HEK293 (cell line): ENCODE measurements around the gene DDRGK1.

Experiments
- KLF16 ChIP-seq: fragments of 450-650 bp; formaldehyde crosslinking; IDR thresholded peaks from 2 replicates; pipeline ENCODE4 v1.5.1; 2017; ENCODE audit warnings: missing biosample characterization, missing genetic modification characterization
- OVOL3 ChIP-seq: fragments of 450-650 bp; formaldehyde crosslinking; IDR thresholded peaks from 2 replicates; pipeline ENCODE4 v1.5.1; 2016; ENCODE audit warnings: missing biosample characterization, missing genetic modification characterization
- SP2 ChIP-seq: fragments of 450-650 bp; formaldehyde crosslinking; IDR thresholded peaks from 2 replicates; pipeline ENCODE4 v1.5.1; 2016; ENCODE audit warnings: missing biosample characterization, missing genetic modification characterization
- TCF7L2 ChIP-seq: IDR thresholded peaks from 2 replicates; pipeline ENCODE4 v1.6.1; 2011; ENCODE audit warnings: low read depth, mild to moderate bottlenecking, inconsistent platforms, low read length, moderate library complexity, borderline replicate concordance
- YY1 ChIP-seq: fragments of 450-650 bp; formaldehyde crosslinking; IDR thresholded peaks from 2 replicates; pipeline ENCODE4 v1.5.1; 2018; ENCODE audit warnings: missing biosample characterization, missing genetic modification characterization
- ZNF112 ChIP-seq: fragments of 450-650 bp; formaldehyde crosslinking; IDR thresholded peaks from 2 replicates; pipeline ENCODE4 v1.5.0; 2017; ENCODE audit warnings: missing biosample characterization, missing genetic modification characterization
- ZNF223 ChIP-seq: fragments of 450-650 bp; formaldehyde crosslinking; IDR thresholded peaks from 2 replicates; pipeline ENCODE4 v1.5.1; 2016; ENCODE audit warnings: missing biosample characterization, missing genetic modification characterization
- ZNF23 ChIP-seq: fragments of 450-650 bp; formaldehyde crosslinking; IDR thresholded peaks from 2 replicates; pipeline ENCODE4 v1.5.1; 2016; ENCODE audit warnings: missing biosample characterization, missing genetic modification characterization, borderline replicate concordance
- ZNF302 ChIP-seq: fragments of 450-650 bp; formaldehyde crosslinking; IDR thresholded peaks from 2 replicates; pipeline ENCODE4 v1.5.1; 2016; ENCODE audit warnings: missing biosample characterization, missing genetic modification characterization, low read depth
- ZNF561 ChIP-seq: fragments of 450-650 bp; IDR thresholded peaks from 2 replicates; pipeline ENCODE4 v1.5.1; 2018; ENCODE audit warnings: missing biosample characterization, missing genetic modification characterization, borderline replicate concordance
- ZNF747 ChIP-seq: fragments of 450-650 bp; formaldehyde crosslinking; IDR thresholded peaks from 2 replicates; pipeline ENCODE4 v1.5.1; 2016; ENCODE audit warnings: missing biosample characterization, missing genetic modification characterization
- TF ChIP-seq, protein P1 (sequence below): fragments of 450-650 bp; formaldehyde crosslinking; IDR thresholded peaks from 2 replicates; pipeline ENCODE4 v1.5.1; 2016; ENCODE audit warnings: missing biosample characterization, missing genetic modification characterization
- TF ChIP-seq, protein P2 (sequence below): fragments of 450-650 bp; formaldehyde crosslinking; IDR thresholded peaks from 2 replicates; pipeline ENCODE4 v1.5.1; 2016; ENCODE audit warnings: missing biosample characterization, missing genetic modification characterization, borderline replicate concordance

DNA sequence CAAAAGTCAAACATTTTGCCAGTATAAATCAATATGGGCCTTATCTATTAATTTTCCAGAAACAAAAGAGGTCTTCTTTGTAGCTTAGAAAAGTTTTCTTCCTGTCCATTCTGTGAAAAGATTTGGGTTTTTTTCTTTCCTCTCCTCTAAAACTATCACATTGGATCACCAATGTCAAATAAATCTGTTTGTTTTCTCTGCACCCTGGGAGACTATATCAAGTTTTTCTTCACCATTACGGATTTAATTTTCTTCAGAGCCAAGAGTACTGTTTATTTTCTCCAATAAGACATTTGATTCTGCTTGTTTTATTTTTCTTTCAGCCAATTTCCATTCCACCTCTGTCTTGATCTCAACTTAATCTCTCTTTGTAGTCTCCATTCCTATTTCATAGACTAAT, 29.2 kb downstream of the DDRGK1 start:
- TF ChIP-seq TCF7L2 (no peak), ZNF223 (tag by site-specific recombination) (no peak), YY1 (tag by site-specific recombination) (no peak), KLF16 (tag by site-specific recombination) (no peak), SP2 (tag by site-specific recombination) (no peak), ZNF302 (no peak), ZNF747 (tag by site-specific recombination) (no peak), ZNF112 (no peak), OVOL3 (tag by site-specific recombination) (no peak), ZNF561 (no peak), ZNF23 (tag by site-specific recombination) (no peak)
- TF ChIP-seq, protein P1, sequence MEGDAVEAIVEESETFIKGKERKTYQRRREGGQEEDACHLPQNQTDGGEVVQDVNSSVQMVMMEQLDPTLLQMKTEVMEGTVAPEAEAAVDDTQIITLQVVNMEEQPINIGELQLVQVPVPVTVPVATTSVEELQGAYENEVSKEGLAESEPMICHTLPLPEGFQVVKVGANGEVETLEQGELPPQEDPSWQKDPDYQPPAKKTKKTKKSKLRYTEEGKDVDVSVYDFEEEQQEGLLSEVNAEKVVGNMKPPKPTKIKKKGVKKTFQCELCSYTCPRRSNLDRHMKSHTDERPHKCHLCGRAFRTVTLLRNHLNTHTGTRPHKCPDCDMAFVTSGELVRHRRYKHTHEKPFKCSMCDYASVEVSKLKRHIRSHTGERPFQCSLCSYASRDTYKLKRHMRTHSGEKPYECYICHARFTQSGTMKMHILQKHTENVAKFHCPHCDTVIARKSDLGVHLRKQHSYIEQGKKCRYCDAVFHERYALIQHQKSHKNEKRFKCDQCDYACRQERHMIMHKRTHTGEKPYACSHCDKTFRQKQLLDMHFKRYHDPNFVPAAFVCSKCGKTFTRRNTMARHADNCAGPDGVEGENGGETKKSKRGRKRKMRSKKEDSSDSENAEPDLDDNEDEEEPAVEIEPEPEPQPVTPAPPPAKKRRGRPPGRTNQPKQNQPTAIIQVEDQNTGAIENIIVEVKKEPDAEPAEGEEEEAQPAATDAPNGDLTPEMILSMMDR = no peak
- TF ChIP-seq, protein P2, sequence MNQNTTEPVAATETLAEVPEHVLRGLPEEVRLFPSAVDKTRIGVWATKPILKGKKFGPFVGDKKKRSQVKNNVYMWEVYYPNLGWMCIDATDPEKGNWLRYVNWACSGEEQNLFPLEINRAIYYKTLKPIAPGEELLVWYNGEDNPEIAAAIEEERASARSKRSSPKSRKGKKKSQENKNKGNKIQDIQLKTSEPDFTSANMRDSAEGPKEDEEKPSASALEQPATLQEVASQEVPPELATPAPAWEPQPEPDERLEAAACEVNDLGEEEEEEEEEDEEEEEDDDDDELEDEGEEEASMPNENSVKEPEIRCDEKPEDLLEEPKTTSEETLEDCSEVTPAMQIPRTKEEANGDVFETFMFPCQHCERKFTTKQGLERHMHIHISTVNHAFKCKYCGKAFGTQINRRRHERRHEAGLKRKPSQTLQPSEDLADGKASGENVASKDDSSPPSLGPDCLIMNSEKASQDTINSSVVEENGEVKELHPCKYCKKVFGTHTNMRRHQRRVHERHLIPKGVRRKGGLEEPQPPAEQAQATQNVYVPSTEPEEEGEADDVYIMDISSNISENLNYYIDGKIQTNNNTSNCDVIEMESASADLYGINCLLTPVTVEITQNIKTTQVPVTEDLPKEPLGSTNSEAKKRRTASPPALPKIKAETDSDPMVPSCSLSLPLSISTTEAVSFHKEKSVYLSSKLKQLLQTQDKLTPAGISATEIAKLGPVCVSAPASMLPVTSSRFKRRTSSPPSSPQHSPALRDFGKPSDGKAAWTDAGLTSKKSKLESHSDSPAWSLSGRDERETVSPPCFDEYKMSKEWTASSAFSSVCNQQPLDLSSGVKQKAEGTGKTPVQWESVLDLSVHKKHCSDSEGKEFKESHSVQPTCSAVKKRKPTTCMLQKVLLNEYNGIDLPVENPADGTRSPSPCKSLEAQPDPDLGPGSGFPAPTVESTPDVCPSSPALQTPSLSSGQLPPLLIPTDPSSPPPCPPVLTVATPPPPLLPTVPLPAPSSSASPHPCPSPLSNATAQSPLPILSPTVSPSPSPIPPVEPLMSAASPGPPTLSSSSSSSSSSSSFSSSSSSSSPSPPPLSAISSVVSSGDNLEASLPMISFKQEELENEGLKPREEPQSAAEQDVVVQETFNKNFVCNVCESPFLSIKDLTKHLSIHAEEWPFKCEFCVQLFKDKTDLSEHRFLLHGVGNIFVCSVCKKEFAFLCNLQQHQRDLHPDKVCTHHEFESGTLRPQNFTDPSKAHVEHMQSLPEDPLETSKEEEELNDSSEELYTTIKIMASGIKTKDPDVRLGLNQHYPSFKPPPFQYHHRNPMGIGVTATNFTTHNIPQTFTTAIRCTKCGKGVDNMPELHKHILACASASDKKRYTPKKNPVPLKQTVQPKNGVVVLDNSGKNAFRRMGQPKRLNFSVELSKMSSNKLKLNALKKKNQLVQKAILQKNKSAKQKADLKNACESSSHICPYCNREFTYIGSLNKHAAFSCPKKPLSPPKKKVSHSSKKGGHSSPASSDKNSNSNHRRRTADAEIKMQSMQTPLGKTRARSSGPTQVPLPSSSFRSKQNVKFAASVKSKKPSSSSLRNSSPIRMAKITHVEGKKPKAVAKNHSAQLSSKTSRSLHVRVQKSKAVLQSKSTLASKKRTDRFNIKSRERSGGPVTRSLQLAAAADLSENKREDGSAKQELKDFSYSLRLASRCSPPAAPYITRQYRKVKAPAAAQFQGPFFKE (tag by site-specific recombination) = no peak
